ENCODE results near the gene NTM. TPM values are rescaled to one million over a fixed set of nuclear protein-coding genes. Genes with fewer than 3 reads are reported as not detected.
A peak's percentile ranks its signal among the peaks of the same experiment; 100 is the strongest.

The NTM gene
- total and polyA plus RNA-seq, 2 donors from 2014 or later, result 0.92 to 10.3 TPM

GRCh38 chr11:131884461-131885073 is 514.2 kb downstream of the NTM start:
- Histone ChIP-seq H3K4me3 (ENCODE audit: low read length in 3 of 3) (no peak overlapping the region), H3K9ac (ENCODE audit: low read length in 3 of 3) (no peak overlapping the region), H3K27ac (ENCODE audit: low read depth in 2 of 2, low read length in 2 of 2) (no peak overlapping the region), H3K4me1 (ENCODE audit: control insufficient read depth in 2 of 3, insufficient read depth in 2 of 3, low read depth in 1 of 3, low read length in 3 of 3) (peaks cover 0 to under 1% (median 0%) of the 10 kb centered on the region in 3 donors), H3K27me3 (ENCODE audit: control insufficient read depth, insufficient read depth, low read length) (no peaks in the 10 kb centered on the region), H3K36me3 (ENCODE audit: control insufficient read depth in 2 of 3, insufficient read depth in 3 of 3, low read length in 3 of 3) (no peaks in the 10 kb centered on the region), H3K9me3 (ENCODE audit: control insufficient read depth in 2 of 3, insufficient read depth in 1 of 3, low read length in 3 of 3) (no peaks in the 10 kb centered on the region)
- FAIRE-seq (no peak), DNase-seq (peak in 2 of 5 donors; percentile 32 to 40)
- TF ChIP-seq CTCF (IDR thresholded peaks at IDR 0.05; ENCODE audit: borderline replicate concordance, extremely low read depth, insufficient read depth), result no peak
- intact Hi-C loops (cut with DNase I), result no loop called here

- intact Hi-C loops (cut with DNase I), result no loop called here
- DNase-seq, result no peak
- peaks cover 0 to 3% (median 0%) of the 10 kb centered on the region in 3 donors for H3K4me1 ChIP-seq (ENCODE audit: control insufficient read depth in 2 of 3, insufficient read depth in 2 of 3, low read depth in 1 of 3, low read length in 3 of 3)
- H3K36me3 ChIP-seq (ENCODE audit: control insufficient read depth in 2 of 3, insufficient read depth in 3 of 3, low read length in 3 of 3), result no peaks in the 10 kb centered on the region
- TF ChIP-seq CTCF (IDR thresholded peaks at IDR 0.05; ENCODE audit: borderline replicate concordance, extremely low read depth, insufficient read depth), result no peak
- no peak for FAIRE-seq
- no peak overlapping the region for H3K9ac ChIP-seq (ENCODE audit: low read length in 3 of 3)
- H3K27ac ChIP-seq (ENCODE audit: low read depth in 2 of 2, low read length in 2 of 2), result no peak overlapping the region
- H3K4me3 ChIP-seq (ENCODE audit: low read length in 3 of 3), result no peak overlapping the region
- no peaks in the 10 kb centered on the region for H3K27me3 ChIP-seq (ENCODE audit: control insufficient read depth, insufficient read depth, low read length)
- no peaks in the 10 kb centered on the region for H3K9me3 ChIP-seq (ENCODE audit: control insufficient read depth in 2 of 3, insufficient read depth in 1 of 3, low read length in 3 of 3)
These were observed 515.0 kb downstream of the NTM start for GRCh38 chr11:131885431-131885830.

- FAIRE-seq (no peak), DNase-seq (no peak)
- no peak overlapping the region for H3K4me3 ChIP-seq (ENCODE audit: low read length in 3 of 3)
- no peaks in the 10 kb centered on the region for H3K9me3 ChIP-seq (ENCODE audit: control insufficient read depth in 2 of 3, insufficient read depth in 1 of 3, low read length in 3 of 3)
- no peak overlapping the region for H3K9ac ChIP-seq (ENCODE audit: low read length in 3 of 3)
- H3K27me3 ChIP-seq (ENCODE audit: control insufficient read depth, insufficient read depth, low read length), result no peaks in the 10 kb centered on the region
- TF ChIP-seq CTCF (IDR thresholded peaks at IDR 0.05; ENCODE audit: borderline replicate concordance, extremely low read depth, insufficient read depth), result no peak
- no peaks in the 10 kb centered on the region for H3K36me3 ChIP-seq (ENCODE audit: control insufficient read depth in 2 of 3, insufficient read depth in 3 of 3, low read length in 3 of 3)
- H3K4me1 ChIP-seq (ENCODE audit: control insufficient read depth in 2 of 3, insufficient read depth in 2 of 3, low read depth in 1 of 3, low read length in 3 of 3), result peaks cover 0 to 3% (median 0%) of the 10 kb centered on the region in 3 donors
- intact Hi-C loops (cut with DNase I), result no loop called here
- no peak overlapping the region for H3K27ac ChIP-seq (ENCODE audit: low read depth in 2 of 2, low read length in 2 of 2)
These were observed 515.8 kb downstream of the NTM start for GRCh38 chr11:131886201-131886600.
